GM18909 (cell line): ENCODE measurements around the gene LRRC56.

Experiments used
- ATAC-seq: cut with Tn5 transposase; IDR thresholded peaks from one replicate; pipeline ENCODE4 v1.9.1; 2021; ENCODE audit warnings: mild to moderate bottlenecking; ENCODE audit not compliant: unreplicated experiment, poor library complexity

LRRC56 gene, protein sequence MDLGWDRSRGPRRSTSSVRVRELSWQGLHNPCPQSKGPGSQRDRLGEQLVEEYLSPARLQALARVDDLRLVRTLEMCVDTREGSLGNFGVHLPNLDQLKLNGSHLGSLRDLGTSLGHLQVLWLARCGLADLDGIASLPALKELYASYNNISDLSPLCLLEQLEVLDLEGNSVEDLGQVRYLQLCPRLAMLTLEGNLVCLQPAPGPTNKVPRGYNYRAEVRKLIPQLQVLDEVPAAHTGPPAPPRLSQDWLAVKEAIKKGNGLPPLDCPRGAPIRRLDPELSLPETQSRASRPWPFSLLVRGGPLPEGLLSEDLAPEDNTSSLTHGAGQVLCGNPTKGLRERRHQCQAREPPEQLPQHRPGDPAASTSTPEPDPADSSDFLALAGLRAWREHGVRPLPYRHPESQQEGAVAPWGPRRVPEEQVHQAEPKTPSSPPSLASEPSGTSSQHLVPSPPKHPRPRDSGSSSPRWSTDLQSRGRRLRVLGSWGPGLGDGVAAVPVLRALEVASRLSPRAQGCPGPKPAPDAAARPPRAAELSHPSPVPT

DNA sequence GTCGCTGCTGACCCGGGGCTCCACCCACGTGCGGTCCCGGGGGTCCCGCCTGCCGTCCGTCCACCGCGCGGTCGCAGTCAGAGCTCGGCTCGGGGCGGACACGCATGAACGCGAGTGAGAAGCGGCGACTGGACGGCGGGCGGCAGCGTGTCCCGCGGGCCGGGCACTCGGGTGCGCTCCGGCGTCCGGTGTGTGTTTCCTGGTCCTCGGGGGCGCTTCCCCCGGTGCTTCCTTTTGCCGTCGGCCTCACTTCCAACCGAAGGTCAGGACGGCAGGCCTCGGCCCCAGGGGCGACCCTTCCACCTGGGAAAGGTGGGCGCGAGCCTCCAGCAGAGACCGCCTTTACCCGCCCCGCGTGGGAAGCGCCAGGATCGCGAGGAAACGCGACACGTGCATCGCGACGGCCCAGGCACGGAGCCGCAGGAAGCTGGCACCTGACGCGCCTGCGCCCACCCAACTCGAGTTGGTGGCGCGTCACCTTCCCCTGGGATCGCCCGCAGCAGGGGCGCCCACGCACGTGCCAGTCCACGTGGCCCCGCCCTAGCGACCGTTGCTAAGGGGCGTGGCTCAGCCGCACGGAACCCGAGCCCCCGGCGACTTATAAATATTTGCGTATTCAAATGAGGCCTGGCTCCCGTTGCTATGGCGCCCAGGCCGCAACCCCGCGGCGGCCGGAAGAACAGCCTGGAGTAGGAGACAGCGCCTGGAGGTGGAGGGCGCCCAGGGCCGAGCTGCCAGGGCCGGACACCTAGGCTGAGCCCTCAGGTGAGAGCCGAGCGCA, at the start of gene LRRC56:
LRRC56 (plus strand) TSS at position 687 of the 781 bp plus-strand sequence. CDS start 3,158 bp downstream, outside the sequence.
- ATAC-seq = peak; percentile 47

DNA sequence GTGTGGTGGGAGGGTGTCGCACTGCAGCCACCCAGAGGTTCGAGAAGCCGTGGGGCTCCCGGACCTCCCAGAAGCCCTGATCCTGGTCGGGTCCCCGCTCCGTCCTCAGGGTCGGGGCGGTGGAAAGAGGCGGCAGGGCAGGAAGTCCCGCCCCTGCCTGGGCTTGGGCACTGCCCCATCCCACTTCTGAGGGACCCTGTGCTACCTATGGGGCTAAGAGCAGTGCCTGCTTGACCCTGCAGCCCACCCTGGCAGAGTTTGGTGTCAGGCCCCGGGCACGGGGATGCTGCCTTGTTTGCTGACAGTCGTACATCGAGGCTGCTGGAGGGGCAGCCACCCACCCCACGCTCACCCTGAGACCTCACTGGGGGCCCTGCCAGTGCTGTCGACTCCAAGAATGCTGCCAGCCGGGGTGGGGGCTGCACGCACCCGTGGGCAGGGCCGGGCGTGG, 49.7 kb upstream of the LRRC56 start:
- no peak for ATAC-seq

DNA sequence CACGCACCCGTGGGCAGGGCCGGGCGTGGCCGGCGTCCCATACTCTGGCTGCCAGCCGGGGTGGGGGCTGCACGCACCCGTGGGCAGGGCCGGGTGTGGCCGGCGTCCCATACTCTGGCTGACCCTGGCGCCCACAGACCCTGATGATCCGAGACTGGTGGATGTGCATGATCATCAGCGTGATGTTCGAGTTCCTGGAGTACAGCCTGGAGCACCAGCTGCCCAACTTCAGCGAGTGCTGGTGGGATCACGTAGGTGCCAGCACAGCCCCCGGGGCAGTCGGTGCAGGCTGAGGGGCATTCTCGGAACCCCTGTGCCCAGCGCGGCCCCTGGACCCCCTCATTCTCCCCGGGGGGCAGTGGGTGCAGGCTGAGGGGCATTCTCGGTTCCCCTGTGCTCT, 49.3 kb upstream of the LRRC56 start:
- no peak for ATAC-seq

DNA sequence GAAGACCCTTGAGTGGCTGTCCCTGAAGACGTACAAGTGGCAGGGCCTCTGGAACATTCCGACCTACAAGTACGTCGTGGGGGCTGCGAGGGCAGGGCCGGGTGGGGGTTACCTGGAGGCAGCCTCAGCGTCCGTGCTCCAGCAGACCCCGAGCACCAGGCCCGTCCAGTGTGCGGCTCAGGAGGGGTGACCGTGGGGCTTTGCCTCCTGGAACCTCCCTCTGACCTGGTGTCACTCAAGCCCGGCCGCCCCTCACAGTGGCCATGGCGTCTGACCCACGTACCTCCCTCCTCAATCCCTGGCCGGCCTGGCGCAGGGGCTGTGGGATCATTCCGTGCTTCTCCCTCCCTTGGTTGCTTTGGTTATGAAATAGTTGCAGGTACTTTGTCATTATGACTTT, 48.7 kb upstream of the LRRC56 start:
- ATAC-seq = no peak

DNA sequence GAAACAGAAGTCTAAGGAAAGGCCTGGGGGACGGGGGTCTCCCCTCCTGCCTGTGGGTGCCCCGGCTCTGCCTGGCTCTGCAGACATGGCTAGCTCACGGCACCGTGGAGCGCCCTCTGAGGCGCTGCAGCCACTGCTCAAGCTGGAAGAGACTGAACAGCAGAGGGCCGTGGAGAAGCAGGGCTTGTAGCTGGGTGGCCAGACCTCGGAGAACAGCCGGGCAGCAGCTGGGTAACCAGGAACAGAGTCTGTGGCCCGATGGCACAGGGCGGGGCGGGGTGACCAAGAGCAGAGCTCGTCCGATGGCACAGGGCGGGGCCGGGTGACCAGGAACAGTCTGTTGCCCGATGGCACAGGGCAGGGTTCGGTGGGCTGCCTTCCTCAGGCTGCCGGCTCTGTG, 48.3 kb upstream of the LRRC56 start:
- no peak for ATAC-seq

DNA sequence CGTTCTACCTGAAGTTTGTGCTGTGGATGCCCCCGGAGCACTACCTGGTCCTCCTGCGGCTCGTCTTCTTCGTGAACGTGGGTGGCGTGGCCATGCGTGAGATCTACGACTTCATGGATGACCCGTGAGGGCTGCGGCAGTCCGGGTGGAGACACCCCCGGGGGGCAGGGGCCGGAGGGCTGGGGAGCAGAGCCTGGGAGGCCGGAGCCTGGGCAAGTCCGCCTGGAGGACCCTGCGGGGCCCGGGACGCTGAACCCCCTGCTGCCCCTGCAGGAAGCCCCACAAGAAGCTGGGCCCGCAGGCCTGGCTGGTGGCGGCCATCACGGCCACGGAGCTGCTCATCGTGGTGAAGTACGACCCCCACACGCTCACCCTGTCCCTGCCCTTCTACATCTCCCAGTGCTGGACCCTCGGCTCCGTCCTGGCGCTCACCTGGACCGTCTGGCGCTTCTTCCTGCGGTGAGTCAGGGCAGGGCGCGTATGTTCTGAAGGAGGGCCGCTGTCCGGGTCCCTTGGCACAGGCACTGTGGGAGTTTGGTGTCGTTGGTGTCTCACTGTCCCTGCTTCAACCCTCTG, 47.6 kb upstream of the LRRC56 start:
- ATAC-seq = no peak

DNA sequence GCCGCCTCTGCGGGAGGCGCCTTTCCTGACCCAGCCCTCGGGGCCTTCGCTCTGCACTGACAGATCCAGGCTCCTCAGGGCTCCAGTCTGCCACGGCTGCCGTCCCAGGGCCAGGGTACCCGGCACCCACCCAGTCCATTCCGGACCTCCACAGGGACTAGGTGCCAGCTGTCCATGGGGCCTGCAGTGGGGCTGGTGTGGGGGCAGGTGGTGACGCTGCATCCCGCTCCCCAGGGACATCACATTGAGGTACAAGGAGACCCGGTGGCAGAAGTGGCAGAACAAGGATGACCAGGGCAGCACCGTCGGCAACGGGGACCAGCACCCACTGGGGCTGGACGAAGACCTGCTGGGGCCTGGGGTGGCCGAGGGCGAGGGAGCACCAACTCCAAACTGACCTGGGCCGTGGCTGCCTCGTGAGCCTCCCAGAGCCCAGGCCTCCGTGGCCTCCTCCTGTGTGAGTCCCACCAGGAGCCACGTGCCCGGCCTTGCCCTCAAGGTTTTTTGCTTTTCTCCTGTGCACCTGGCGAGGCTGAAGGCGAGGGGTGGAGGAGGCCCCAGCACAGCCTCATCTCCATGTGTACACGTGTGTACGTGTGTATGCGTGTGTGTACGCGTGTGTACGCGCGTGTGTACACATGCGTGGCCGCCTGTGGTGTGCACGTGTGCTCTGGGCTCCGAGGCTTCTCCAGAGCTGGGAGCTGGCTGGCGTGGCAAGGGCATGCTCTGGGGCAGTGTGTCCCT, 47.0 kb upstream of the LRRC56 start:
- ATAC-seq = no peak

DNA sequence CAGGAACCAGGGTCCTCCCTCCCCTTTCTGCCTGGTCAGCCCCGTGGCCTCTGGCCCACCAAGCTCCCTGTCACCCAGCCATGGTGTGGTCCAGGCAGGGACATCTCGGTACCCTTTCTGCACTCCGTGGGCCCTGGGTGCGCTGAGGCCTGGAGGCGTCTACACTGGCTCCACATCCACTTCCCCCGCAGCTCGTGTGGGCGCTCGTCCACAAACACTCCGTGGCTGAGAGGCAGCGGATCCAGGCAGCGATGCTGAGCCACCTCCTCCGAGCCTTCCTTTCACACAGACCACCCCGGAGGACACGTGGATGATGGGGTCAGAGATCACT, 46.4 kb upstream of the LRRC56 start:
- no peak for ATAC-seq

DNA sequence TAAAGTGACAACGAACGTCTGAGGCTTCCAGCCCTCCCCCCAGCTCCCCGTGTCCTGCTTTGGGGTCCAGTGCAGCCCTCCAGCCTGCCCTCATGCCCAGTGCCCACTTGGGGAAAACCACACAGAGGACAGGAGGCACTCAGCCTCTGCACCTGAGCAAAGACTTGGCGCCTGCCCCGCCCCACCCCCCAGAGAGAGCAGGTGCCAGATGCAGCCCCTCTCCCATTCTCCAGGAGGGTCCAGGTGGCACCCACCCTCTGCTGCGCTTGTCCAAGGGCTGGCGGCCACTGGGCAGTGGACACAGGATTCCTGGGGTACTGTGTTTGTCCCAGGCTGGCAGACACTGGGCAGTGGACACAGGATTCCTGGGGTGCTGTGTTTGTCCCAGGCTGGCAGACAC, 46.0 kb upstream of the LRRC56 start:
- no peak for ATAC-seq

DNA sequence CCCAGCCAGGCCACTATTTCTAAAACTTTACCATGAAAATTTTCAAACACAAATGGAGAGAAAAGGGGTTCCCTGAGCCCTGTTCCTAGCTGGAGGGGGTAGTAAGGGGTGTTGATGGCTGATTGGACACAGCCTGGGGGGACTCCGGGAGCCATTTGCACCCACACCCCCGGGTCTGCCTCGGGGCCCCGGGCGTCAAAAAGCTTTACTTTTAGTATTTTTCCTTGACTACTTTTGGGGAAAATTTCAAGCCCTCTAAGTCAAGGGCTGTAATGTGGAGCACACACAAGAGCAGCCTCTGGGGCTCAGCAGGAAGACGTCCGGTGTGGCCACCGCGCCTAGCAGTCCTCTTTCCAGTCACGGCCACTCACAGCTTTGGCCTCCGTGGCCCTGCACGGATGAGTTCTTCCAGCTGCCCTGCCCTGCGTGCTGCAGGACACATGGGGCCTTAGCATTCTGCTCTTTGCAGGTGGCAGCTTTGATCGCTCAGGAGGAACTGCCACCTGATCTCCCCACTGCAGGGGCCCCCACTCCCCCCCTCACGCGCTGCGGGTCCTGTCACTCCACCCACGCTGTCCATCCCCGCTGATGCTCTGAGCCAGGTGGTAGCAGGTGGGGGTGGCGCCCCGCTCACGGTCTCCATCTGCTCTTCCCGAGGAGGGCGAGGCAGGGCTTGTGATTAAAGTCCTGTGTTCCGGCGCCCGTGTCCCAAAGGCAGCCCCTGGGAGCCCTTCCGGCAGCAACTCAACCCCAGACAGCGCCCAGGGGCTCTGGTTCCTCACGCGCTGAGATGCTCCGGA, 44.7 kb upstream of the LRRC56 start:
- no peak for ATAC-seq

DNA sequence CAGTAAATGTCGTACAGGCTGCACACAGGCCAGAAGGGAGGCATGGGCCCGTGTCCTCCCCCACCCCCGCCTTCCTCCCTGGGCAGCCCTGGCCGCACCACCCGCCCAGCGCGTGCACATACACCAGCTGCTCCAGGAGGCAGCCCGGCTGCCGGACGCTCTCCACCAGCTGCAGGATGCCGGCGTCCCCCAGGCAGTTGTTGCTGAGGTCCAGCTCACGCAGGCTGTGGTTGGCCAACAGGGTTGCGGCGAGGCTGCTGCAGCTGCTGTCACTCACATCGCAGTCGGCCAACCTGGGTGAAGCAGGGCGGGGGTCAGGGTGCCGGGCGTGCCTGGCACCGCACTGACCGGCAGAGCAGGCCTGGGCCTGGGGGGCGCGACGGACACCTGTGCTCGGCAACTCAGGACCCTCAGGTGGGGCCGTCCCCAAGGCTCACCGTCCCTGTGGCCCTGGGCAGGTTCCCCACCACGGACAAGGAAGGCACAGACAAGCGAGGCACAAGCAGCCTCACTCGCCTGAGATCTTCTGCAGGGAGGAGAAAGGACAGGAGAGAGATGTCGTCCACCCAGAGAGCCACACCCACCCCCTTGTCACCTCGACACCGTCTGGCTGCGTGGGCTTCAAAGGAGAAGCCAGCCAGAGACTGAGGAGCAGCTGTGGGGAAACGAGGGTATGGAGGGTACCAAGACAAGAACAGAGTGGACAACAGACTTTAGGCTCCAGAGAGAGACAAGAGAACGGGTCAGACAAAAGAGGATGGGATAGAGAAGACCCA, 42.4 kb upstream of the LRRC56 start:
- ATAC-seq = no peak

DNA sequence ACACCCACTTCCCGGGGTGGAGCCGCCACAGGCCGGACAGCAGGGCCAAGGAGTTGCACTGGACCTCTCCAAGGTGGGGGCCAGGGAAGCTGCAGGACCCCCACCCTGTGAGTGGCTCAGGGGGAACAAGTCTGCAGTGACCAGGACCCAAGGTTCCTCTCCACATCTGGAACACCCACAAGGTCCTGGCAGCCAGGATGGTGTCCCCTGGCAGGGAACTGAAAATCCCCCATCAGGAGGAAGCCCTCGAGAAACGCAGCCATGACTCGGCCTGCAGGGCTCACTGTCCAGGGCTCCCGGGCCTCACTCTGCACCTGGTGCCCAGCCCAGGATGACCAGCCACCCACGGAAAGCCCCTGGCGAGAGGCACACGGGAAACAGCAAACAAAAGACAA, 41.8 kb upstream of the LRRC56 start:
- ATAC-seq = no peak

DNA sequence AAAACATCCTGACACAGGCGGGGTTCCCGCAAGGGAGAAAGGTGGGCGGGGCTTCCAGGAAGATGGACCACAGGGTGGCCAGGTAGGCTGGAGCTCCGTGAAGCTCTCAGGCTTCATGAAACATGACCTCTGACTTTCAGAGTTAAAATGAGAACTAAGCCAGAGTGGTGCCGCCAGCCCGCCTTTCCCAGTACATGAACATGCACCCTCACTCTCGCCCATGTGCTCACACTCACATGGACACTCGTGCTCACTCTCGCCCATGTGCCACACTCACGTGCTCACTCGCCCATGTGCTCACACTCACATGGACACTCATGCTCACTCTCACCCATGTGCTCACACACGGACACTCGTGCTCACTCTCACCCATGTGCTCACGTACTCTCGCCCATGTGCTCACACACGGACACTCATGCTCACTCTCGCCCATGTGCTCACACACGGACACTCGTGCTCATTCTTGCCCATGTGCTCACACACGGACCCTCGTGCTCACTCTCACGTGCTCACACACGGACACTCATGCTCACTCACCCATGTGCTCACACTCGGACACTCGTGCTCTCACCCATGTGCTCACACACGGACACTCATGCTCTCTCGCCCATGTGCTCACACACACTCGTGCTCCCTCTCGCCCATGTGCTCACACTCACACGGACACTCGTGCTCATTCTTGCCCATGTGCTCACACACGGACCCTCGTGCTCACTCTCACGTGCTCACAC, 40.3 kb upstream of the LRRC56 start:
- ATAC-seq = no peak

DNA sequence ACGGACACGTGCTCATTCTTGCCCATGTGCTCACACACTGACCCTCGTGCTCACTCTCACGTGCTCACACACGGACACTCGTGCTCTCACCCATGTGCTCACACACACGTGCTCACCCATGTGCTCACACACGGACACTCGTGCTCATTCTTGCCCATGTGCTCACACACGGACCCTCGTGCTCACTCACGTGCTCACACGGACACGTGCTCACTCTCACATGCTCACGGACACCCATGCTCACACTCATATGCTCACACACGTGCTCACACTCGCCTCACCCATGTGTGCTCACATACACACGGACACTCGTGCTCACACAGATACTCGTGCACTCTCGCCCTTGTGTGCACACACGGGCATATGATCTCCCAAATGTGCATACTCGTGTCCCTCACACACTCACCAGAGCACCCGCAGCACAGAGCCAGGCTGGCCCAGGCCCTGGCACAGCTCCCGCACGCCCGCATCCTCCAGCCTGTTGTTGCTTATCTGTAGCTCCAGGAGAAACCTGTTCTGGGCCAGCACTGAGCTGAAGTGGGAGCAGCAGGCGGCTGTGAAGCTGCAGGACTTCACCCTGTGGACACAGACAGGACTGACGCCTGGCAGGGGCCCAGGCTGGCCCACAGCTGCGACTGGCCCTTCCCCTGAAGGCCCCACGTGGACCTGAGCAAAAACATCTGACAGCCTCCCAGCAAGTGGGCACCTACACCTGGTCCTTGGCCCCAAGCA, 39.6 kb upstream of the LRRC56 start:
- ATAC-seq = no peak

DNA sequence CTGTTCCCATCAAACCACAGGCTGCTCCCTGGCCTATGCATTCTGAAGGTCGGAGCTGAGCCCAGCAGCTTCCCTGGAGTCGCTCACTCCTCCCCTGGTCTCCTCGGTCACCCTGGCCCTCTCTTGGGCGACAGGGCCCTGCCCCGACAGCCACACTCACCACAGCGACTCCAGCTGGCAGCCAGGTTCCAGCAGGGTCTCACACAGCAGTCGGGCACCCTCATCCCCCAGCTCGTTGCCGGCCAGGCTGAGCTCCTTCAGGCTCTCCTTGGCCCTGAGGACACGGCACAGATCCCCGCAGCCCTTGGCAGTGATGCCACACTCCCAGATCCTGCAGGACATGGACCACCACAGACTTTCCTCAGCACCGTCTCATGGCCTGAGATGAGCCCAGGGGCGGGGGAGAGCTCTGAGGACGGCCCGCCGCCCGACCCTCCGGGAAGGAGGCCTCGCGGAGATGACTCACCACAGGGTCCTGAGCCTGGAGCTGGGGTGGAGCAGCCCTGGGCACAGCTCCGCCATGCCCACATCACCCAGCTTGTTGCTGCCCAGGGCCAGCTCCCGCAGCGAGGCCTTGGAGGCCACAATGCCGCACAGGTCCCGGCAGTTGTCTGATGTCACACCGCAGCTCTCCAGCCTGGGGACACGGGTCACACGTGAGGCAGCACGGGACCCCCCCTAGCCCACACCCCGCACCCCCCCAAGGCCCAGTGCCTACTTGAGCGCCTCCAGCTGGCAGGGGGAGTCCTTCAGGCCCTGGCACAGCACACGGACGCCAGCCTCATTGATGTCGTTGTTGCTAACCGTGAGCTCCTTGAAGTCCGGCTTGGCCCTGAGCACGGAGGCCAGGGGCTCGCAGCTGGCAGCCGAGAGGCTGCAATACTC, 38.8 kb upstream of the LRRC56 start:
- no peak for ATAC-seq

DNA sequence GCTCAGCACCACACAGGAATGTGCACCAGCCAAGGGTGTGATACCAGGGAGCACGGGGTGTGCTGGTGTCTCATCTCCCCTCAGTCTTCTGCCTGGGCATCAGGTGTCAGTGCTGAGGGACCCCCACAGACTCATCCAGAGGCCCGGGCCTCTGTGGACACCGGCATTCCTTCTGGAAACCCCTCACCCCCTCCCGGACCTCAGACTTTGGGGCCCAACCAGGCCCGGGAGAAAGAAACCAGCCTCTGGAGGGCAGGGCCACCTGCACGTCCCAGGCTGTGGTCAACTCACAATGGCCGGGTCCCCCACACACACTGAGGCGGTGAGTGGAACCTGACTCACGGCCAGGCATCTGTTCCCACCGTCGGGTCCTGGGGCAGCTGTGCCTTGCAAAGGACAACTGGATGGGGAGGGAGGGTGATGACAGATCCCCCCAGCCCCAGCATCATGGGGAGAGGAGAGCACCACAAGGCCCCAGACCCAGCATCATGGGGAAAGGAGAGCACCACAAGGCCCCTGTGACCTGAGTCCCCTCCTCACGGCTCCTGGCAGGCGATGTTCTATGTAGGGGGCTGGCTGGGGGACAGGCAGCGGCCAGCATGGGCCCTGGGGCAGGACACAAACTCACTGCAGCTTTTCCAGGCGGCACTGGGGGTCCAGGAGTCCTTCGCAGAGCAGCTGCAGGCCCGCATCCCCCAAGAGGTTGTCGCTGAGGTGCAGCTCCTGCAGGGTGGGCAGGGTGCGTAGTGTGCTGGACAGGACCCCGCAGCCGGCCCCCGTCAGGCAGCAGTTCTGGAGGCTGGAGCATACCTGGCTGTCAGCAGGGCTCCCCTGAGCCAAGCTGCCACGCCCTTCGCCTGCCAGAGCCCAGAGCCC, 37.9 kb upstream of the LRRC56 start:
- ATAC-seq = no peak
